ENCODE measurements around the gene CELF6. TPM values are rescaled to one million over a fixed set of nuclear protein-coding genes. Genes with fewer than 3 reads are reported as not detected.

The CELF6 gene
- total RNA-seq, 2 experiments from 2014 or later = 0.19 TPM

DNA sequence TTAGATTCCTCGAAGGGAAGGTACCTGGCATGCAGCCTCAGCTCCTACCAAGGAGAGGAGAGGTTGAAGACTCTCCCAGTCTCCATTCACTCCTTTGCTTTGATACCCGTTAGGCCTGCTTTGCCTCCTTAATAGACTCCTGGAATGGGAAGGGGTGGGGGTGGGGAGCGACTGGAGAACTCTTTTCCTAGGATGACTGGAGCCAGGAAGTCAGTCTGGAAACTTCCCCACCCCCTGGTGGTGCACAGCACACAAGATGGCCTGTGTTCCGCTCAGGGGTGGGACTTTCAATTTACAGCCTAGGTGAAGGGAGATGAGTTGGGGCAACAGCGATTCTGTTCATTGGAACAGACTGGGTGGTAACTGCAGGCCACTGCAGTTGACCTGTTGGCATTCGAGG is 21.4 kb upstream of the CELF6 start:
- H3K36me3 Mint-ChIP-seq = peaks cover 11% of the 10 kb centered on the region
- DNase-seq = no peak
- intact Hi-C loops (cut with micrococcal nuclease) = no loop called here
- ChIA-PET POLR2A (interaction anchor here (0.5 kb wide), 1 partner anchor 11 kb away, joined by 3 read pairs; no protein-coding TSS in a partner anchor), CTCF (interaction anchor here (0.7 kb wide), 1 partner anchor 204 kb away, joined by 5 read pairs; no protein-coding TSS in a partner anchor)
- no peaks in the 10 kb centered on the region for H3K4me1 Mint-ChIP-seq (ENCODE audit: low read depth)
- H3K4me3 Mint-ChIP-seq = no peak overlapping the region
- no peaks in the 10 kb centered on the region for H3K9me3 Mint-ChIP-seq
- H3K27me3 Mint-ChIP-seq = no peaks in the 10 kb centered on the region
- no peak overlapping the region for H3K27ac Mint-ChIP-seq

DNA sequence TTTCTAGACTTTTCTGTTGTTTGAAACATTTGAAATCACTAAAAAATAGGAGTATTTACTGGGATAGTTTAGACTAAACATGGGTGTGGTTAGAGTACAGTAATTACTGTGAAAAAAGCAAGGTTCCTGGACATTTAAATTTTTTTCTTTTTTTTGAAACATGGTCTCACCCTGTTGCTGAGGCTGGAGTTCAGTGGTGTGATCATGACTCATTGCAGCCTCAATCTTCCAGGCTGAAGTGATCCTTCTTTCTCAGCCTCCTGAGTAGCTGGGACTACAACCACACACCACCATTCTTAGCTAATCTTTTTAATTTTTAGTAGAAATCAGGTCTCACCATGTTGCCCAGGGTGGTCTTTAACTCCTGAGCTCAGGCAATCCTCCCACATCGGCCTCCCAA is 20.4 kb upstream of the CELF6 start:
- H3K9me3 Mint-ChIP-seq = no peaks in the 10 kb centered on the region
- no peak overlapping the region for H3K4me3 Mint-ChIP-seq
- CTCF ChIA-PET = interaction anchor here (0.6 to 1.7 kb wide), 4 partner anchors 27 to 525 kb away, joined by 3 to 8 read pairs (median 3); no protein-coding TSS in a partner anchor
- no peaks in the 10 kb centered on the region for H3K4me1 Mint-ChIP-seq (ENCODE audit: low read depth)
- intact Hi-C loops (cut with micrococcal nuclease) = no loop called here
- no peak for DNase-seq
- H3K27ac Mint-ChIP-seq = no peak overlapping the region
- H3K27me3 Mint-ChIP-seq = no peaks in the 10 kb centered on the region
- peaks cover 8% of the 10 kb centered on the region for H3K36me3 Mint-ChIP-seq
- POLR2A ChIA-PET = no interaction called here

DNA sequence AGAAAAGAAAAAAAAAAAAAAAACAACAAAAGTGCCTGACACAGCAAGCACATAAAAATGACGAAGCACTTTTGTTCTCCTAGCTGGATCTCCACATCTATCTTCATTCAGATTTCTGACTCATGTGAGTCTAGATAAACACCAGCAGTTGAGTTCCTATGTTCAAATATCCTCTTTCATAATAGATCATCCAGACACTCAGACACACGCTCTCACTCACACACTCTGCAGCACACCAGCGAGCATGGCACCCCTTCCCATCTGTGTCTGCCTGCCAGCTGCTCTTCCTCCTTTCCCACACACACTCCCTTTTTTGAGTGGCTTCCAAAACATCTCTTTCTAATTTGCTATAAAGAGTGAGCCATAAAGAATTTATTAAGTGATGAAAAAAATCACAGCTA is 19.8 kb upstream of the CELF6 start:
- H3K27me3 Mint-ChIP-seq = no peaks in the 10 kb centered on the region
- POLR2A ChIA-PET = no interaction called here
- CTCF ChIA-PET = interaction anchor here (0.6 to 1.7 kb wide), 2 partner anchors 260 to 332 kb away, joined by 4 to 8 read pairs; no protein-coding TSS in a partner anchor
- intact Hi-C loops (cut with micrococcal nuclease) = no loop called here
- H3K36me3 Mint-ChIP-seq = peaks cover 9% of the 10 kb centered on the region
- no peaks in the 10 kb centered on the region for H3K4me1 Mint-ChIP-seq (ENCODE audit: low read depth)
- H3K27ac Mint-ChIP-seq = no peak overlapping the region
- H3K4me3 Mint-ChIP-seq = no peak overlapping the region
- no peaks in the 10 kb centered on the region for H3K9me3 Mint-ChIP-seq
- no peak for DNase-seq

DNA sequence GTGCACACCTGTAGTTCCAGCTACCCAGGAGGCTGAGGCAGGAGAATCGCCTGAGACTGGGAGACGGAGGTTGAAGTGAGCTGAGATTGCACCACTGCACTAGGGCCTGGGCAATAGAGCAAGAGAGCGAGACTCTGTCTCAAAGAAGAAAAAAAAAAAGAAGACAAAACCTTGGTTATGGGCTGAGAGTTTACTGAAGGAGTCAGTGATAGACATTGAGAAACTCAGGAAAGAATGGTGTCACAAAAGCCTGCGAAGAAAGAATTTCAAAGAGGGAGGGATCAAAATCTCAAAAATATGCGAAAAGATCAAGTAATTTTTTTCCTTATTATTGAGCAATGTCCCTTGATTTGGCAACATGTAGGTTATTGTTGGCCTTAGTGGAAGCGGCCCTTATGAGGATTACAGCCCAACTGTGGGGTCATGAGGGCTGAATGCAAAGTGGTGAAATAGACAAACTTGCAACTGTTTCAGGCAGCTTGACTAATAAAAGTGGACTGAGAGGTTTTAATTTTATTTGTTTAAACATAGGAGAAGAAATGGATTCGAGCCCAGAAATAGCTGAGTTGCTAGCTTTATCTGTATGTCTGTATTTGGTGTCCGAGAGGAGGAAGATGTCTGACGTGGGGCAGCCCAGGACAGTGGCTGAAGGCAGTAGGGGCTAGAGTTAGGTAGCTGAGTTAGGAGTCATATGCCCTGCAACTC is 18.8 kb upstream of the CELF6 start:
- intact Hi-C loops (cut with micrococcal nuclease) = no loop called here
- POLR2A ChIA-PET = no interaction called here

DNA sequence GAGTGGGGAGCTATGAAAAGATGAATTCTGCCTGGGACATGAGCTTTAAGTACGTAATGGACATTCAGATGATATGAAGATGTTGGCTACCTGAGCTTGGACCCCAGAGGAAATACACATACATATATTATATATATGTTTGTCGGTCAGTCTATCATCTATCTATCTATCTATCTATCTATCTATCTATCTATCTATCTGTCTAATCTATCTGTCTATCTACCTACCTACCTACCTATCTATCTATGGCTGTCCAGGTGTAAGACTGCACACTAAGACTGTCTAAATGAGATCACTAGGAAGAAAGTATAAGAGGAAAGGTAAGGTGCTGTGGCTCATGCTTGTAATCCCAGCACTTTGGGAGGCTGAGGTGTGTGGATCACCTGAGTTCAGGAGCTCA is 18.2 kb upstream of the CELF6 start:
- intact Hi-C loops (cut with micrococcal nuclease) = no loop called here
- H3K4me3 Mint-ChIP-seq = no peak overlapping the region
- peaks cover 9% of the 10 kb centered on the region for H3K36me3 Mint-ChIP-seq
- H3K9me3 Mint-ChIP-seq = no peaks in the 10 kb centered on the region
- H3K27me3 Mint-ChIP-seq = no peaks in the 10 kb centered on the region
- no peak for DNase-seq
- ChIA-PET CTCF (no interaction called here), POLR2A (no interaction called here)
- H3K27ac Mint-ChIP-seq = no peak overlapping the region
- no peaks in the 10 kb centered on the region for H3K4me1 Mint-ChIP-seq (ENCODE audit: low read depth)

More for the DNA sequence above, 18.8 kb upstream of the CELF6 start:
- H3K27me3 Mint-ChIP-seq = no peaks in the 10 kb centered on the region
- no peak overlapping the region for H3K4me3 Mint-ChIP-seq
- CTCF ChIA-PET = interaction anchor here (1.7 kb wide), 1 partner anchor 261 kb away, joined by 8 read pairs; no protein-coding TSS in a partner anchor
- H3K27ac Mint-ChIP-seq = no peak overlapping the region
- DNase-seq = no peak
- no peaks in the 10 kb centered on the region for H3K4me1 Mint-ChIP-seq (ENCODE audit: low read depth)
- no peaks in the 10 kb centered on the region for H3K9me3 Mint-ChIP-seq
- H3K36me3 Mint-ChIP-seq = peaks cover 9% of the 10 kb centered on the region

DNA sequence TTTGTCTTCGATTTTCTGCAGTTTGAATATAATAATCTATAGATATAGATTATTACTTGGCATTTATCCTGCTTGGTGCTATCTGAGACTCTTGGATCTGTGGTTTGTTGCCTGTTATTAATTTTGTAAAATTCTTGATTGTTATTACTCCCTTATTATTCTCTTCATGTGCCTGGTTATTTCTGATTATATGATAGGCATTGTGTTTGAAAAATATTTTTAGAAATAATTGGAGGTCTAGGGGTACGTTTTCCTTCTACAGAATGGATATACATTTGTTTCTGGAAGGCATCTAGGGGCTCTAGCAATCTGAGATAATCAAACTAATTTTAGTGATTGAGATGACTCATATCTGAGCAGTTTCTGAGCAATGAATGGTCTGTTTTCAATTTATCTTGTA is 14.9 kb upstream of the CELF6 start:
- Mint-ChIP-seq H3K9me3 (no peaks in the 10 kb centered on the region), H3K27me3 (no peaks in the 10 kb centered on the region), H3K36me3 (peaks cover 10% of the 10 kb centered on the region), H3K27ac (no peak overlapping the region), H3K4me1 (ENCODE audit: low read depth) (no peaks in the 10 kb centered on the region), H3K4me3 (no peak overlapping the region)
- intact Hi-C loops (cut with micrococcal nuclease) = no loop called here
- ChIA-PET POLR2A (no interaction called here), CTCF (no interaction called here)
- no peak for DNase-seq

DNA sequence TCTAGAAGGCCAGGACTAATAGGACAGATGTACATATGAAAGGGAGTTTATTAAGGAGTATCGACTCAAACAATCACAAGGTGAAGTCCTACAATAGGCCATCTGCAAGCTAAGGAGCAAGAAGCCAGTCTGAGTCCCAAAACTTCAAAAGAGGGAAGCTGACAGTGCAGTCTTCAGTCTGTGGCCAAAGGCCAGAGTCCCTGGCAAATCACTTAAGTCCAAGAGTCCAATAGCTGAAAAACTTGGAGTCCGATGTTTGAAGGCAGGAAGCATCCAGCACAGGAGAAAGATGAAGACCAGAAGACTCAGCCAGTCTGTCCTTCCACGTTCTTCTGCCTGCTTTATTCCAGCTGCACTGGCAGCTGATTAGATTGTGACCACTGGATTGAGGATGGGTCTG is 11.1 kb upstream of the CELF6 start:
- Mint-ChIP-seq H3K36me3 (peaks cover 15% of the 10 kb centered on the region), H3K4me3 (no peak overlapping the region), H3K4me1 (ENCODE audit: low read depth) (no peaks in the 10 kb centered on the region), H3K27me3 (no peaks in the 10 kb centered on the region), H3K27ac (no peak overlapping the region), H3K9me3 (no peaks in the 10 kb centered on the region)
- intact Hi-C loops (cut with micrococcal nuclease) = no loop called here
- DNase-seq = no peak
- POLR2A ChIA-PET = no interaction called here
- CTCF ChIA-PET = interaction anchor here (1.1 to 1.7 kb wide), 2 partner anchors 18 to 132 kb away, joined by 3 to 8 read pairs; no protein-coding TSS in a partner anchor

DNA sequence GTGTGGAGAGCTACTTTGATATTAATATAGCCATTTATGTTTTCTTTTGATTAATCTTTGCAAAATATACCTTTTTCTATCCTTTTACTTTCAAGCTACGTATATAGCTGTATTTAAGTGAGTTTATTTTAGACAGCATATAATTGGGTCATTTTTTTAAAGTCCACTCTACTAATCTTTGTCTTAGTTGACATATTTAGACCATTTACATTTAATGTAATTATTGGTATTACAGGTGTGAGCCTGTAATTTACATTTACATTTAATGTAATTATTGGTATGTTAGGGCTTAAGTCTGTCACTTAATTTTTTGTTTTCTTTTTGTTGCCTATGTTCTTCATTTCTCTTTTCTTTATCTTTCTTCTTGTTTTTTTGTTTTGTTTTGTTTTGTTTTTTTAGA is 3.8 kb upstream of the CELF6 start:
- DNase-seq = no peak
- peaks cover 14% of the 10 kb centered on the region for H3K4me1 Mint-ChIP-seq (ENCODE audit: low read depth)
- no peaks in the 10 kb centered on the region for H3K27me3 Mint-ChIP-seq
- CTCF ChIA-PET = interaction anchor here (1.1 to 1.3 kb wide), 2 partner anchors 11 to 168 kb away, joined by 3 to 4 read pairs; no protein-coding TSS in a partner anchor
- H3K36me3 Mint-ChIP-seq = peaks cover 11% of the 10 kb centered on the region
- intact Hi-C loops (cut with micrococcal nuclease) = loop anchor here (5.0 kb wide), 1 partner anchor 54 kb away; the partner anchor contains the start of gene HEXA
- no peak overlapping the region for H3K4me3 Mint-ChIP-seq
- H3K27ac Mint-ChIP-seq = no peak overlapping the region
- peaks cover 16% of the 10 kb centered on the region for H3K9me3 Mint-ChIP-seq
- POLR2A ChIA-PET = no interaction called here

DNA sequence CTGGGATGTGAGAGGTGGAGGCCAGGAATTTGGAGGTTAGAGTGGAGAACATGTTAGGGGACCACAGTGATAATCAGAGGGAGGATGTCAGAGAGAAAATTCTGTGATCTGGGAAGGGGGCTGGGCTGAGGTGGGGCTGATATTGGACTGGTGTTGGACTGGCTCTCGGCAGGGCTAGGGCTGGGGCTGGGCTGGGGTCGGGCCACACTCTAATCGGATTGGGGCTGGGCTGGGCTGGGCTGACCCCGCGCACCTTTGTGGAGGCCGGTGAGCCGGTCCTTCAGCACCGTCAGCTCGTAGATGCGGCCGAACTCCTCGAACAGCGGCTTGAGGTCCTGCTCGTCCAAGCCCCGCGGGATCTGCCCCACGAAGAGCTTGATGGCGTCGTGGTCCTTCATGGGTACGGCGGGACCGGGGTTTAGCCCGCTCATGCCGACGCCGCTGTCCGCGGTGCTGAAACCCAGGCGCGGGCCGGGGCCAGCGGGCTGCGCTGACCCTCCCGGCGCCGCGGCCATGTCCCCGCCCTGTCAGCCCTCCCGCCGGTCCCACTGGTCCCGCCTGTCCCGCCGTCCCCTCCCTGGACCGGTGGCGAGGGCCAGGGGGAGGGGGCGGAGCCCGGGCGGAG is 485 bp downstream of the CELF6 start:
- peaks cover 22% of the 10 kb centered on the region for H3K4me1 Mint-ChIP-seq (ENCODE audit: low read depth)
- peak overlapping the region; percentile 53 for H3K4me3 Mint-ChIP-seq
- peaks cover 1% of the 10 kb centered on the region for H3K36me3 Mint-ChIP-seq
- ChIA-PET POLR2A (no interaction called here), CTCF (no interaction called here)
- DNase-seq = peak; percentile 61
- no peaks in the 10 kb centered on the region for H3K27me3 Mint-ChIP-seq
- no peak overlapping the region for H3K27ac Mint-ChIP-seq
- intact Hi-C loops (cut with micrococcal nuclease) = no loop called here
- H3K9me3 Mint-ChIP-seq = peaks cover 11% of the 10 kb centered on the region

DNA sequence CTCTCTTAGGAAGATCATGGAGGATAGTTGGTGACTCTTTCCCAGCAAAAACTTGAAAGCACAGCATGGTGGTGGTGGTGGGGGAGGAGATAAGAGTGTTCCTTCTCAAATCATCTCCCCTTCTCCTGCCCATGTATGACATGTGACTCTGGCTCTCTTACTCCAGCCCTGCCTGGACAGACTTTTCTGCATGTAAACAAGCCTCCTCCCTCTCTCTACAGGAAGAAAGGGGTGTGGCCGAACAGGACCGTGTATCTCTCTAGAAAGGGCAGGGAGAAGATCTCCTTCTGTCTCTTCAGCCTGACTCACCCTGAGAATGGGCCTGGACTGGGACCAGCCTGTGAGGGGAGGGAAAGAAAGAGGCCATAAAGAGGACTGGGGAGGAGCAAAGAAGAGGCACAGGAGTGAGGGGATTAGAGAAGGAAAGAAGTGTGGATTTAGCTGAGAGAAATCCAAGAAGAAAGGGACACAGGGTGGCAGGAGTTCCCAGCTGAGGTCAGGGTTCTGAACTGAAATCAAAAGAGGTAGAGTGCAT is 1.5 kb downstream of the CELF6 start:
- H3K27ac Mint-ChIP-seq = no peak overlapping the region
- intact Hi-C loops (cut with micrococcal nuclease) = no loop called here
- H3K4me1 Mint-ChIP-seq (ENCODE audit: low read depth) = peaks cover 22% of the 10 kb centered on the region
- H3K4me3 Mint-ChIP-seq = peak overlapping the region; percentile 53
- no peak for DNase-seq
- ChIA-PET CTCF (no interaction called here), POLR2A (no interaction called here)
- H3K27me3 Mint-ChIP-seq = no peaks in the 10 kb centered on the region
- peaks cover 2% of the 10 kb centered on the region for H3K9me3 Mint-ChIP-seq
- no peaks in the 10 kb centered on the region for H3K36me3 Mint-ChIP-seq

DNA sequence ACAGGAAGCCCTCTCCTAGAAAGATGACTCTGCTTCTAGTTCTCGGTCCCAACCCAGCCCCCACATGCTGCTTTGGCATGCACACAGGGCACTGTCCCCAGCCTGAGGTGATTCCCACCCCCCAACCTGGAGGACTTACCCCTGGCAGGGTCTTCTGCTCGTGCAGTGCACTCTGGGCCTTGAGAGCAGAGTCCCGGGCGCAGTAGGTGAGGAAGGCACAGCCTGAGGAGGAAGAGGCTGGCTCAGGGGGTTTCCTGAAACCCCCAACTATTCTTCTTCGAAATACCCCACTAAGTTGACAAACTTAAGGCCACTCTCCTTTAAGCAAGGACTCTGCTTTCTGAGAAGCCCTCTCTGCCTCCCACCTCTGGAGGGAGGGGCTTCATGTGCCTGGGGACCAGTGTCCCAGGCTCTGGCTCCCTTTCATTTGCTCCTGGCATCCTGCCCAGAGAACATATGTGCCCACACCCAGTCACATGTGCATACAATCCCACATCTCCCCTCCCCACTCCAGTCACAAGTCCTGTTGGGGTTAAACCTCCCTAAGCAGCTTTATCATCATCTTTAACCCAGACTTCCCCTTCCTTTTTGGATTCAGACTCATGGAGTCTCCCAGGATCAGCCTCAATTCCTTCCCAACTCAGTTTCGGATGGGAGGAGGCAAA is 4.1 kb downstream of the CELF6 start:
- POLR2A ChIA-PET = no interaction called here
- no peak for DNase-seq
- Mint-ChIP-seq H3K4me1 (ENCODE audit: low read depth) (peaks cover 20% of the 10 kb centered on the region), H3K27ac (no peak overlapping the region), H3K9me3 (no peaks in the 10 kb centered on the region), H3K27me3 (no peaks in the 10 kb centered on the region), H3K36me3 (no peaks in the 10 kb centered on the region), H3K4me3 (no peak overlapping the region)
- intact Hi-C loops (cut with micrococcal nuclease) = no loop called here
- CTCF ChIA-PET = no interaction called here

DNA sequence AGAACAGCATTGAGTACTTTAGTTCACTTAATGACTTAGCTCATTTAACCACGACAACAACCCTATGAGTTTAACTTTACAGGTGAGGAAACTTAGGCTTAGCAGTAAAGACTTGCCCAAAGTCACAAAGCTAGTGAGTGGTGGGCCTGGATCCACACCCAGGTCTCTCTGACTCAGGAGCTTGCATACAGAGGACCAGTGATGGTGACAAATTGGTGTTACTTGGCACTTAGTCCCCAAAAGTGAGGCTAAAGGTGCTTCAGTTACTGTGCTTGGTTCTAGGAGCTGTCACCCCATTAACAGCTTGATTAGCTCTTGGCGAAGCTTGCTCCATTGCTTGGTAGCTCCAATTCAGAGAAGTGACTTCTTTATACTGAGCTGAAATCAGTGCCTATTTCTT is 6.1 kb downstream of the CELF6 start:
- H3K4me1 Mint-ChIP-seq (ENCODE audit: low read depth) = peaks cover 9% of the 10 kb centered on the region
- H3K36me3 Mint-ChIP-seq = no peaks in the 10 kb centered on the region
- H3K27me3 Mint-ChIP-seq = no peaks in the 10 kb centered on the region
- ChIA-PET POLR2A (no interaction called here), CTCF (interaction anchor here (0.5 to 2.6 kb wide), 13 partner anchors 11 to 399 kb away, joined by 3 to 18 read pairs (median 7); no protein-coding TSS in a partner anchor)
- H3K4me3 Mint-ChIP-seq = no peak overlapping the region
- H3K27ac Mint-ChIP-seq = no peak overlapping the region
- intact Hi-C loops (cut with micrococcal nuclease) = loop anchor here (5.0 kb wide), 1 partner anchor 358 kb away; no protein-coding TSS in a partner anchor
- H3K9me3 Mint-ChIP-seq = no peaks in the 10 kb centered on the region
- DNase-seq = no peak

Measured in activated CD4-positive, alpha-beta memory T cell treated with anti-CD3 and anti-CD28 coated beads for 36 hours (primary cell).